NCI-H2196 treated with DMSO at 0.1 percent for 48 hours (cell line): ENCODE measurements around the gene PDCD1.
A peak's percentile ranks its signal among the peaks of the same experiment; 100 is the strongest.
"Not testable (repeated sequence)": the region's sequence is repeated elsewhere in the genome, so short reads cannot be mapped to it uniquely, and the experiment has no call there.

Experiments
- DNase-seq: peaks from one replicate; lab custom pipeline; 2025; ENCODE audit not compliant: unreplicated experiment; lab: John Stamatoyannopoulos, UW

PDCD1 gene

DNA sequence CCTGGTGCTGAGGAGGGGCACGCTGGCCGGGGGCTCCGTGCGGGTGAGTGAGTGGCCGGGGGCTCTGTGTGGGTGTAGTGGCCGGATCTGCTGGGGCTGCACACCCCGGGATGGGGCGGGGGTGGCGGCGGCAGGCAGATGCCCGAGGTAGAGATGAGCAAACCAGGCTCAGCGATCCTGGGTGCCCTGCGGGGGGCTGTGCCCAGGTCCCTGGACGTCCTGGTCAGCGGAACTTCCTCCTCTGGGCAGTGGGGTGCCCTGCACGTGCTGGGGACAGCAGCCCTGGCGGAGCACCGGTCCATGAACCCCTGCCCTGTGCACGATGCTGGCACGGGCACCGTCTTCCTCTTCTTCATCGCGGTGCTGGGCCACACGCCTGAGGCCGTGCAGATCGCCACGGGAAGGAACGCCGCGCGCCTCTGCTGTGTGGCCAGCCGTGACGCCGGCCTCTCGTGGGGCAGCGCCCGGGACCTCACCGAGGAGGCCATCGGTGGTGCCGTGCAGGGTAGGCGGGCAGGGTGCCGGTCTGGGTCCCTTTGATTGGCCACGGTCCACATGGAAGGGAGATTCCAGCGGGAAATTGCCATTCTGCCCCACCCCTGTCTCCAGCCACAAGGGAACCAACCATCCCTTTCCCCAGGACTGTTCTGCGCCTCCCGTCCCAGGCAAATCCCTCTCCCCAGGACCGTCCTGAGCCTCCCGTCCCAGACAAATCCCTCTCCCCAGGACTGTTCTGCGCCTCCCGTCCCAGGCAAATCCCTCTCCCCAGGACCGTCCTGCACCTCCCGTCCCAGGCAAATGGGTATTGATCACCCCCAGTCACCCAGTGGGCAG is 43.8 kb downstream of the PDCD1 start:
- DNase-seq = no peak

- DNase-seq = no peak
These were observed 44.4 kb downstream of the PDCD1 start for GRCh38 chr2:241814393-241814642.

DNA sequence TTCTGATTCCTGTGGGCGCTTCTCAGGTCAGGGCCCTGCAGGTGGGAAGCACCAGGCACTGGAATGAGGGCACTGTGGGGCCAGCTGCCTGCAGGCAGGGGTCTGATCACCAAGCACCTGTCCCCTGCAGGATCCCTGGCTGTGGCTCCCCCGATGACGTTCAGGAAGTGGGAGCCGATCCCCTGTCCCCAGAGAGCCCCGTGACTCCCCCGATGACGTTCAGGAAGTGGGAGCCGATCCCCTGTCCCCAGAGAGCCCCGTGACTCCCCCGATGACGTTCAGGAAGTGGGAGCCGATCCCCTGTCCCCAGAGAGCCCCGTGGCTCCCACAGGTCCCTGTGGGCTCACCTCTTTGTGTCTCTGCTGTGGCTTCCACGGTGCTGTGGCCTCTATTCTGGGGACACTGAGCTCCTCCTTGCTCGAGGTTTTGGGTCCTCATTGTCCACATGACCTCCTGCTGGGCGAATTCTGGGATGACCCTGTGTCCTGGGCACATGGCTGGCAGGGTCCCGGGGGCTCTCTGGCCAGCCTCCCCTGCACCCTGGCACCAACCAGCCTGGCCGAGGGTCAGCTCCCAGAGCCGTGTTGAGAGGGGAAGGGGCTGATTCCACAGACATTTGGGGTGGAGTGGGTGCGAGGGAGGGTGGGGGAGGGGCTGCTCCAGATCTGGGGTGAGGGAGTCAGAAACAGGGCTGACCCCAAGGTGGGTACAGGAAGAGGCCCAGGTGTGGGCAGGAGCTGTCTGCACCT is 44.9 kb downstream of the PDCD1 start:
- DNase-seq = no peak

DNA sequence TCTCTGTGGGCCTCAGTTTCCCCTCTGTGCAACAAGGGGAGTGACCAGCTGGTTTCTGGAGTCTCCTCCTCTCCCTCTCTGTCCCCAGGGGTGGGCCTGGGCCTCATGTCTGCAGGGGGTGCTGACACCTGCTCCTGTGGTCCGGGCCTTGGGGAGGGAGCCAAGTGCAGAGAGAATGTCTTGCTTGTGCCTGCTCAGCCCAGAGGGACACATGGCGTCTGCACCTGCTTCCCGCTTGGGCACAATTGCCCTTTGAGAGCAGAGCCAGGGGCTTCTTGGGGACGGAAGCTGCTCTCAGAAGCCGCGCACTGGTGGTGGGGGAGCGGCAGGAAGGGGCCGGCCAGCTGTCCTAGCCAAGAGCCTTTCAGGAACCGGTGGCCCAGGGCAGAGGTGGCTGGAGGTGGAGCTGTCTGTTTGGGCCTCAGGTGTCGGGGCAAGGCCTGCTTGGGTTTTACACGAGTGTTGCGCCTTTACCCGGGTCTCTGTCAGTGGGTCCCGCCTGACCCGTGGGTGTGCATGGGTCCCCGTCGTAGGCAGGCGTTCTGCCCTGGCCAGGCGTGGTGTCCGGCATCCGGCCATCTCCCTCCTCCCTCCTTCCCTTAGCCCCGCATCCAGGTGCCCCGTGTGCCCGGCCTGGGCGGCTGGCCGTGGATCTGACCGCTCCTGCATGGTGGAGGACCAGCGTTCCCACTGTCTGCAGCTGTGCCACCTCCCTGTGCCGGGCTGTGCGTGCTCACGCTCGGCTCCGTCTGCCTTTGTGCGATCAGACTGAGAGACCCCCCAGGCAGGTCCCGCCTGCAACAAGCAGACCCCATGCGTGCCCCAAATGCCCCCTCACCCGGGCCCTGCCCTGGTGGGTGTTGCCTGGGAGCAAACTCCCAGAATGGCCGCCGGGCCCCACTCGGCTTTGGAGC is 45.7 kb downstream of the PDCD1 start:
- no peak for DNase-seq

DNA sequence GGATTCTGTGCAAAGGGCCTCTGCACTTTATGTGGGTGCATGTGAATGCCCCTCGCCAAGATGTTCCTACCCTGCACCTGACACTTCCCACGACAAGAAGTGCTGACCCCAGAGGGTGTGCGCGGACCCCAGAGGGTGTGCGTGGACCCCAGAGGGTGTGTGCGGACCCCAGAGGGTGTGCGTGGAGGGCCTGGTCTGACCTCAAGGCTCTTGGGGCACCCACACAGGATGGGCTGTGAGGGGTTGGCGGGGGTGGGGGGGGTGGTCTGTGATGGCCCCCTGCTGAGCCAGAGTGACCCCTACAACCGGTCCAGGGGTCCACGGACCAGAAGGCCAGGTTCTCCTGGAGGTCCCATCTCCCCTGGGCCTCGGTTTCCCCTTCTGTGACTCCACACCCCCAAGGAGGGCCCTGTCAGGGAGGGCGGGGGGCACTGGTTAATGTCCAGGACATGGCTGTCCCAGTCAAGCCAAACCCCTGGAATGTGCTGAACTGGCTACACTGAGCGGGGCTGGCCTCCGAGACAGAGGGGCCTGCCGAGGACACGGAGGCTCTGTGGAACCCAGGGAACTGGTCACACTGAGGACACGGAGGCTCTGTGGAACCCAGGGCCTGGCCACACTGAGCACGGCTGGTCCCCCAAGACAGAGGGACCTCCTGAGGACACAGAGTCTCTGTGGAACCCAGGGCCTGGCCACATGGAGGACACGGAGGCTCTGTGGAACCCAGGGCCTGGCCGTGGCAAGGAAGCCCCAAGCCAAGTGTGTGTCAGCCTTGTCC is 46.6 kb downstream of the PDCD1 start:
- DNase-seq = no peak

DNA sequence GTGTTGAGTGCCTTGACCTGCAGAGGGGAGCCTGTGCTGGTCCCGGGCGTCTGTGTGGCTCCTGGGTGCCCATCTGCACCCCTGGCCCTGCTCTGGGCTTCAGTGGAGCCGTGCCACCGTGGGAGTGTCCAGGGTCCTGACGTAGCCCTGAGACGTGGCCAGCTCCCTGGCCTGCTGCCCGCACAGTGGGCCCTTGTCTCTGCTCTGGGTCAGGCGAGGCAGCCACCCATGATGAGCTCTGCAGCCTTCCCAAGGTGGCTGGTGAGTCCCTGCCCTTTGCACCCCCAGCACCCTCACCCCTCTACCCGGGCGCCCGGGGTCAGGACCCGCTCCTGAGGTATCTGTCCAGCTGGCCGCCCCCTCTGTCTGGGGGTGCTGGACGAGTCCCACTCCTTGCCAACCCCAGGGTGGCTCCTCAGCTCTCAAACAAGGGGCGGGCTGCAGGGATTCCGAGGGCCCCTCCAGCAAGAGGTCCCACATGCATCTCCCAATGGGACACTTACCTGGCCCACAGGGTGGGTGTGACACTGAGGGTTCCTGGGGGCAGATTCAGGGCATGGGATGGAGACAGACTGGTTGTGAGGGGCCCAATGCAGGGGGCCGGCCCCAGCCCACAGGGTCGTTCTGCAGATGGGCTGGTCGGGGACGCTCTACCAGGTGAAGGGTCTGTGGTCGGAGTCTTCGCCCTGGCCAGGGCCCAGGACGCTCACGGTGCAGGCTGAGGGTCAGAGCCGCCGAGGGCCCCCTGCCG is 47.3 kb downstream of the PDCD1 start:
- no peak for DNase-seq

DNA sequence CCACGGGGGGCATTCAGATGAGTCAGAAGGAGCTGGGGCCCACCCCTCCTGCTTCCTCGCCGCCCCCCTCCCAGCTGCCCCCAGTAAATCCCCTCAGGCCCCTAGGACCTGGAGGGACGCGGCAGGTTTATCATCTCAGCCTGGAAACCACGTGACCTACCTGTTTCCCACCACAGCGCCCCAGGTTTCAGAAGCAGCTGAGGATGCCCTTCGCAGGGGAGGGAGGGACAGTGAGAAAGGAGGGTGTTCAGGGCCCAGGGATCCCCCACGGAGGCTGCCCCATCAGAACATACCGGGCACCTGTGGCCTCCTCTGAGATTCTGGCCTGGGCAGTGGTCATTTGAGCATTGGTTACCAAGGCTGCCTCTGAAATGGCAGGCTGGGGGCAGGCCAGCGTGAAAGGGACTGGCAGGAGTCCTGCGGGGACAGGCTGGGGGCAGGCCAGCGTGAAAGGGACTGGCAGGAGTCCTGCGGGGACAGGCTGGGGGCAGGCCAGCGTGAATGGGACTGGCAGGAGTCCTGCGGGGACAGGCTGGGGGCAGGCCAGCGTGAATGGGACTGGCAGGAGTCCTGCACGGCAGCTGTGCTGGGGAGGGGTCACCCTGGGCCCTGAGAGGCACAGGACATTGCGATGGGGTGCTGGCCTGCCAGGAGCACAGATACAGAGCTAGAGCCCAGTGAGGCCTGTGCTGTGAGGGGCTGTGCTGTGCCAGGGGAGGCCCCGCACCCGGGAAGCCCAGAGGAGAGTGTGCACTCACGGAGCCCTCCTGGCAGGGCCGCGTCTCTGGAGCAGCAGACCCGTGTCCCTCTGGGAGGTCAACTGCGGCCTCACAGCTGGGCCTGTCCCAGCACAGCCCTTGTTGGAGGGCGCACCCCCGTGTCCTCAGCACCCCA is 48.1 kb downstream of the PDCD1 start:
- DNase-seq = no peak

DNA sequence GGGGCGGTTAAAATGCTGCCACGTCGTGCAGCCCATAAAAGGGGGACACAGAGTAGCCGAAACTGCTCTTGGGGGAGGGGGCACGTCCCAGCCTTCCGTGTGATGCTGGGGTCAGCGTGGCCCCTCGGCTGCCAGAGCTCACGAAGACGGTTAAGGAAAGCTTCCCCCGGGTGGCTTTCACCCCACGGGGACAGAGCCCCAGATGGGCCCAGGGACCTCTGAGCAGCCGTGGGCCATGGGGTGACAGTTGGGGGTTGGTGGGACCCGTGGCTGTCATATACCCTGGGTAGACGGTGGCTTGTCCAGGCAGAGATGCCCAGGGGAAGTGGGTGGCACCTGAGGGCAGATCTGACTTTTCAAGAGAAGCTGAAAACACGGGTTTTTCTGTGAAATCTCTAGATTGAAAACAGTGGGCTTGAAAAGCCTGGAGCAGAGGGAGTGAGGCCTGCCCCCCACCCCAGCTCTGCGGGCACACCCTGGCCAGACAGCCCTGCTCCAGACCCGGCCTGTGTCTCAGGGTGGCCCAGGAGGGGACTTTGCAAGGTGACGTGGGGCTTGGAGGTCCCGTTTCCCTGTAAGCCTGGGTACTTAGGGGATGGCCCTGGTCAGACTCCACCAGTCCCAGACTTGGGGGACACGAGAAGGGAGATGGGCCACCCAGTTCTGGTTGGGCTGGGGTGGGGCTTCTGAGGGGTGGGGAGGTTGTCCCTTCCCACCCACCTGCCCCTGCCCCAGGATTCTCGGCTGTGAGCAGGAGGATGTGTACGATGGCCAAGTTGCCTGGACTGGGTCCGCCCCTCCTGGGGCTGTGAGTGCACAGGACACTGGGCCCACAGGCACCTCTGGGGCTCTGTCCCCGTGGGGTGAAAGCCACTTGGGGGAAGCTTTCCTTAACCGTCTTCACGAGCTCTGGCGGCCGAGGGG is 49.0 kb downstream of the PDCD1 start:
- no peak for DNase-seq

- DNase-seq = no peak
These were observed 49.8 kb downstream of the PDCD1 start, which contains the start of gene NEU4 for GRCh38 chr2:241808721-241809382. NEU4 (plus strand) TSS chr2:241809193; CDS start chr2:241814485, 5,292 bp downstream.

DNA sequence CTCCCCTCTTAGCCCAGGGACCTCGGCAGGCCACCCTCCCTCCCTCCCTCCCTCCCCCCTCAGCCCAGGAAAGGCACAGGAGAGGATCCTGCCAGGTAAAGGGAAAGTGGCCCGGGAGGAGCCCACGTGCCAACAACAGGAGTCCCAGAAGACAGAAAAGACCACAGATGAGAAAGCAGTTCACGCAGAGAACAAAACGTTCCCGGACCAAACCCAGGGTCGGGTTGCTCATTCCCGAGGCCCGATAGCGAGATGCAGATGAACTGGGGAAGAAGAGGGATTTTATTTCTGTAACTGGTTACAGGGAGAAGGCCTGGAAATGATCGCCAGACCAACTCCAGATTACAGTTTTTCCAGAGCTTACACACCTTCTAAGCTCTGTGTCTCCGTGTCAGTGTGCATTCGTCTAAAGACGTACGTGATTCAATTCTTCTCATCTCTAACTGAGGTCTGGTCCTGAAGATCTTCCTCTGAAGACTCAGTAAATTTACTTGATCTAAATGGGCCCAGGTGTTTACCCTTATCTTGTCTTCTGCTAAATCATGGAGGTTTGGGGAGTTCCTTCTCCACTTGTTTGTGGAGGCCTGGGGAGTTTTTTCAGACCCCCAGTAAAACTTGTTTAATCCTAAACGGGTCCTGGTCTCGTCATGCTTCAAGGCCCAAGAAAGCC is 50.5 kb downstream of the PDCD1 start:
- DNase-seq = no peak

- not testable (repeated sequence) for DNase-seq
These were observed 52.5 kb downstream of the PDCD1 start for GRCh38 chr2:241806217-241806616.

DNA sequence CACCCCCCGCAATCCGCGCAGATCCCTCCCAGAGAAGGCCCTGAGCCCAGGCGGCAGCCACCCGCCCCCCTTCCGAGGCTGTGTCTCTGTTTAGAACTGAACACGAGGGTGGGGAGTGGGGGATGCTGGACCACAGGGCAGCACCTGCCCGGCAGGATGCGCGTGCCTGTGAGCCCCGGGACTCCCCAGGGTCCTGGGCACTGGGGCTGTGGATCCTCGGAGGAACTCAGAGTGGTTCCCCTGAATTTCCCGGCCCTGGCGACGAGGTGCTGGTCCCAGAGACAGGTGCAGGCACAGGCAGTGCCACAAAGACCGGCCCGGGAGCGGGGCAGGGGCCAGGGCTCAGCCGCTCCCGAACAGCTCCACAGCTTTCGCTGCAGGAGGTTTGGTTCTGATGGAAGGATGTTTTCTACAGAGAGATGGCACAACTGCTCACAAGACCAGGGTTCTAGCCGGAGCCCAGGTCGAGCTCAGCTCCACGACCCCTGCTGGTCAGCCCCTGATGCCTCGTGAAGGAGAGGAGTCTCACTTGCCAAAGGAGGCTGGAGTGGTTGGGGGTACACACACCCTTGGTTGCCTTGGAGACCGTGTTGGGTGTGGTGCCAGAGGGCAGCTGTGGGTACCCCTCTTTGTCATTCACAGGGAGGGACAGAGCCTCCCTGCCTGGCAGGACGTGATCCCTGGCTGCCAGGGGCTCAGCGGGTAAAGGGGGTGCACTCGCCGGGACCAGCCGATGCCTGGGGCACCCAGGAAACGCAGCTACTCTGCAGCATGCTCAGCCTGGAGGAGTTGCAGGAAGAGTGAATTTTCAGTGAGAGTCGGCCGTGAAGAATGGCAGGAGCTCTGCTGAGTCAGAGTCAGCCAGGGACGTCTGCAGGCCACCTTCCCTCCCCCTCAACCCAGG is 54.1 kb downstream of the PDCD1 start:
- DNase-seq = no peak

DNA sequence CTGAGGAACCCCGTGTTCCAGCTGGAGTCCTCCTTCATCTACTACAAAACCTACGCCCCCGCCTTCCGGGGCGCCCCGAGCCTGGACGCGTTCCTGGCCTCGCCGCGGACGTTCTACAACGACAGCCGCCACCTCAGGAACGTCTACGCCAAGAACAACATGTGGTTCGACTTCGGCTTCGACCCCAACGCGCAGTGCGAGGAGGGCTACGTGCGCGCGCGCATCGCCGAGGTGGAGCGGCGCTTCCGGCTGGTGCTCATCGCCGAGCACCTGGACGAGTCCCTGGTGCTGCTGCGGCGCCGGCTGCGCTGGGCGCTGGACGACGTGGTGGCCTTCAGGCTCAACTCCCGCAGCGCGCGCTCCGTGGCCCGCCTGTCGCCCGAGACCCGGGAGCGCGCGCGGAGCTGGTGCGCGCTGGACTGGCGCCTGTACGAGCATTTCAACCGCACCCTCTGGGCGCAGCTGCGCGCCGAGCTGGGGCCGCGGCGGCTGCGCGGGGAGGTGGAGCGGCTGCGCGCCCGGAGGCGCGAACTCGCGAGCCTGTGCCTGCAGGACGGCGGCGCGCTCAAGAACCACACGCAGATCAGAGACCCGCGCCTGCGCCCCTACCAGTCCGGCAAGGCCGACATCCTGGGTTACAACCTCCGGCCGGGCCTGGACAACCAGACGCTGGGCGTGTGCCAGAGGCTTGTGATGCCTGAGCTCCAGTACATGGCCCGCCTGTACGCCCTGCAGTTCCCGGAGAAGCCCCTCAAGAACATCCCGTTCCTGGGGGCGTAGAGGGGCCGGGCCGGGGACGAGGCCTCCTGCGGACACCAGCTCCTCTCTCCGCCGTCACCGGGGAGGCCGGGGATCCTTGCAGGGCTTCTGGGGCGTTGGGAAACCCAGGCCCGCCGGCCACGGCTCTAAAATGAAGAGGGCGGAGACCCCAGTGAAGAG is 55.0 kb downstream of the PDCD1 start:
- peak; percentile 63 for DNase-seq

GRCh38 chr2:241802421-241803318 is 56.0 kb downstream of the PDCD1 start:
- DNase-seq = no peak
